Body of pancreas (tissue), 4 donors: ENCODE results near the gene ACAD8. TPM values are rescaled to one million over a fixed set of nuclear protein-coding genes. Genes with fewer than 3 reads are reported as not detected.
A peak's percentile ranks its signal among the peaks of the same experiment; 100 is the strongest.
"Not testable (repeated sequence)": the region's sequence is repeated elsewhere in the genome, so short reads cannot be mapped to it uniquely, and the experiment has no call there.

Experiments used
- ATAC-seq: fragments of 150-250 bp; one replicate; pipeline ENCODE4 v1.9.1; 2016
- DNase-seq, 4 donors: peaks; one replicate each; pipeline ENCODE4 v3.0.0-alpha.2; 2019
- H3K27ac ChIP-seq, 4 donors: fragments of 200-600 bp; sonication (generic); 1 replicate in 3 of 4; 2 replicates in 1 of 4; pipeline versions ENCODE4 v1.5.1 to v1.6.1; 2016 to 2019; ENCODE audit warnings: mild to moderate bottlenecking in 1 of 4, mixed read lengths in 1 of 4, moderate library complexity in 1 of 4
- H3K27me3 ChIP-seq, 2 donors: fragments of 200-600 bp; sonication (generic); one replicate each; pipeline ENCODE4 v1.6.0; 2016; ENCODE audit warnings: mild to moderate bottlenecking in 1 of 2
- H3K36me3 ChIP-seq, 2 donors: fragments of 200-600 bp; sonication (generic); replicated peaks in 1 of 2; 2 replicates each; pipeline ENCODE4 v1.5.1; 2016; ENCODE audit warnings: low read depth in 2 of 2; ENCODE audit not compliant: insufficient read depth in 1 of 2
- H3K4me1 ChIP-seq: fragments of 200-600 bp; sonication (generic); one replicate; pipeline ENCODE4 v1.6.0; 2016
- H3K4me3 ChIP-seq, 2 donors: fragments of 200-600 bp; sonication (generic); 1 replicate in 1 of 2; 2 replicates in 1 of 2; pipeline ENCODE4 v1.5.1; 2016 to 2019
- H3K9me3 ChIP-seq, 3 donors: fragments of 200-600 bp; sonication (generic); 1 replicate in 2 of 3; 2 replicates in 1 of 3; pipeline ENCODE4 v1.5.1; 2016
- CTCF ChIP-seq, 7 experiments: fragments of 450-650 bp in 4 of 7; fragments of 200-600 bp in 3 of 7; sonication (generic) in 3 of 7; IDR thresholded peaks; one replicate each; pipeline ENCODE4 v1.5.1; 2016 to 2019; ENCODE audit warnings: antibody characterized with exemption in 7 of 7
- POLR2A ChIP-seq, 3 donors: fragments of 450-650 bp; IDR thresholded peaks; one replicate each; pipeline ENCODE4 v1.6.1; 2016; ENCODE audit warnings: antibody characterized with exemption in 3 of 3, mild to moderate bottlenecking in 2 of 3
- WGBS, 2 donors: methylation state at CpG; one replicate each; pipeline ENCODE4 v1.1.5; 2017; 5-methylcytosine and 5-hydroxymethylcytosine counted together
- intact Hi-C: fragments of 100-400 bp; cut with DNase I; formaldehyde crosslinking; loops from one replicate; pipeline ENCODE4 v1.15.1; 2023
- total RNA-seq, 2 donors: library from RNA; depleted of rRNA; stranded (reverse); fragments of >200 nt; gene quantifications; one replicate each; pipeline ENCODE4 v1.1.0, GENCODE V29; 2016

The ACAD8 gene
- total RNA-seq, 2 donors from 2014 or later, result 30.9 to 39.2 TPM

GRCh38 chr11:134276396-134277182, 23.2 kb downstream of the ACAD8 start:
- WGBS, 2 donors, result 0 to 2% methylated on average over 1 to 47 of the region's 88 CpGs
- no peaks in the 10 kb centered on the region for H3K36me3 ChIP-seq
- peaks cover 17% of the 10 kb centered on the region for H3K4me1 ChIP-seq
- H3K27ac ChIP-seq, result no peak overlapping the region
- H3K27me3 ChIP-seq, result peaks cover 0 to 28% of the 10 kb centered on the region in 2 donors
- H3K4me3 ChIP-seq, result no peak overlapping the region
- ATAC-seq (peak; percentile 34), DNase-seq (no peak)
- TF ChIP-seq CTCF (IDR thresholded peaks at IDR 0.05), result peak in 1 of 7 experiments; percentile 1
- no peak for TF ChIP-seq POLR2A (IDR thresholded peaks at IDR 0.05)
- H3K9me3 ChIP-seq, result no peaks in the 10 kb centered on the region
- intact Hi-C loops, result no loop called here

- Histone ChIP-seq H3K27ac (no peak overlapping the region), H3K36me3 (no peaks in the 10 kb centered on the region), H3K27me3 (peaks cover 0 to 21% of the 10 kb centered on the region in 2 donors), H3K9me3 (no peaks in the 10 kb centered on the region), H3K4me1 (peaks cover 17% of the 10 kb centered on the region), H3K4me3 (no peak overlapping the region)
- no peak for DNase-seq
- 20 to 26% methylated on average over 28 to 36 of the region's 36 CpGs for WGBS, 2 donors
- intact Hi-C loops, result no loop called here
- ATAC-seq, result no peak
- no peak for TF ChIP-seq POLR2A (IDR thresholded peaks at IDR 0.05)
- TF ChIP-seq CTCF (IDR thresholded peaks at IDR 0.05), result no peak
These were observed 24.0 kb downstream of the ACAD8 start for GRCh38 chr11:134277183-134278001.

GRCh38 chr11:134278356-134278755, 25.0 kb downstream of the ACAD8 start:
- Histone ChIP-seq H3K36me3 (no peaks in the 10 kb centered on the region), H3K27ac (no peak overlapping the region), H3K27me3 (peaks cover 0 to 21% of the 10 kb centered on the region in 2 donors), H3K9me3 (no peaks in the 10 kb centered on the region), H3K4me1 (peaks cover 17% of the 10 kb centered on the region), H3K4me3 (no peak overlapping the region)
- WGBS, 2 donors, result 83 to 87% methylated on average over 4 of the region's 4 CpGs
- DNase-seq (no peak), ATAC-seq (no peak)
- intact Hi-C loops, result no loop called here
- TF ChIP-seq CTCF (IDR thresholded peaks at IDR 0.05), result no peak
- no peak for TF ChIP-seq POLR2A (IDR thresholded peaks at IDR 0.05)

- H3K36me3 ChIP-seq, H3K27ac ChIP-seq, DNase-seq, H3K27me3 ChIP-seq, H3K9me3 ChIP-seq, H3K4me1 ChIP-seq, H3K4me3 ChIP-seq, intact Hi-C loops, ATAC-seq: not testable (repeated sequence)
- 70% methylated on average over 11 of the region's 17 CpGs; no CpG with 5 or more reads in 1 of the 2 donors for WGBS, 2 donors
These were observed 28.3 kb downstream of the ACAD8 start for GRCh38 chr11:134281635-134282034.
